A673 (cell line): Measurements from ENCODE around the gene TMEM61. TPM values are rescaled to one million over a fixed set of nuclear protein-coding genes. Genes with fewer than 3 reads are reported as not detected.
A peak's percentile ranks its signal among the peaks of the same experiment; 100 is the strongest.

Experiments
- BruUV-seq: library from RNA; stranded (reverse); fragments of 400-500 nt; replicated peaks from 2 replicates; lab custom pipeline; 2021; lab: Mats Ljungman, UMichigan
- CTCF ChIA-PET: fragments of 300-600 bp; sonication (Branson Sonifier 250); formaldehyde crosslinking; loops from one replicate; lab custom pipeline; 2022; ENCODE audit warnings: antibody characterized with exemption; lab: Charles Lee
- POLR2A ChIA-PET: fragments of 300-600 bp; sonication (Branson Sonifier 250); formaldehyde crosslinking; loops from one replicate; lab custom pipeline; 2022; ENCODE audit warnings: antibody characterized with exemption; ENCODE audit not compliant: low non-redundant PET; lab: Charles Lee
- DNase-seq: peaks from one replicate; pipeline ENCODE4 v3.0.0-alpha.2; 2015; ENCODE audit warnings: low spot score
- H3K27ac ChIP-seq: fragments of 200-600 bp; sonication (generic); 2 replicates; pipeline ENCODE4 v1.5.1; 2016; ENCODE audit warnings: mixed run types, low read depth, mild to moderate bottlenecking, mixed read lengths, antibody characterized with exemption, low read length; ENCODE audit not compliant: poor library complexity, severe bottlenecking
- H3K27me3 ChIP-seq: fragments of 200-600 bp; sonication (generic); replicated peaks from 2 replicates; pipeline ENCODE4 v1.6.1; 2017; ENCODE audit warnings: mixed run types, low read depth, mild to moderate bottlenecking, mixed read lengths, antibody characterized with exemption, low read length; ENCODE audit not compliant: insufficient read depth, poor library complexity
- H3K36me3 ChIP-seq: fragments of 200-600 bp; sonication (generic); 2 replicates; pipeline ENCODE4 v1.6.1; 2016; ENCODE audit warnings: mixed run types, mild to moderate bottlenecking, mixed read lengths, antibody characterized with exemption, low read length; ENCODE audit not compliant: insufficient read depth, poor library complexity, severe bottlenecking
- H3K4me1 ChIP-seq: fragments of 200-600 bp; sonication (generic); 2 replicates; pipeline ENCODE4 v1.6.1; 2017; ENCODE audit warnings: mixed run types, mild to moderate bottlenecking, mixed read lengths, antibody characterized with exemption, low read length; ENCODE audit not compliant: insufficient read depth, poor library complexity, severe bottlenecking
- H3K4me3 ChIP-seq: fragments of 200-600 bp; sonication (generic); 2 replicates; pipeline ENCODE4 v1.5.1; 2016; ENCODE audit warnings: low read depth, mixed run types, mild to moderate bottlenecking, mixed read lengths, low read length; ENCODE audit not compliant: poor library complexity, severe bottlenecking
- H3K9me3 ChIP-seq: fragments of 200-600 bp; sonication (generic); 2 replicates; pipeline ENCODE4 v1.6.1; 2016; ENCODE audit warnings: mixed run types, low read depth, mild to moderate bottlenecking, mixed read lengths, antibody characterized with exemption, low read length; ENCODE audit not compliant: poor library complexity, severe bottlenecking
- CTCF ChIP-seq: fragments of 300-800, 200-600 bp; sonication (generic); conservative IDR thresholded peaks from 2 replicates; pipeline ENCODE4 v1.5.1; 2017; ENCODE audit warnings: low read depth, mild to moderate bottlenecking, antibody characterized with exemption, low read length, moderate library complexity, mixed read lengths
- EZH2 ChIP-seq: fragments of 200-600 bp; sonication (generic); IDR thresholded peaks from 2 replicates; pipeline ENCODE4 v1.6.1; 2017; ENCODE audit warnings: borderline replicate concordance, low read depth, mild to moderate bottlenecking, mixed read lengths, antibody characterized with exemption, low read length; ENCODE audit not compliant: poor library complexity, severe bottlenecking
- intact Hi-C: fragments of 100-400 bp; cut with micrococcal nuclease; formaldehyde crosslinking; loops from one replicate; pipeline ENCODE4 v1.10.0; 2022; ENCODE audit not compliant: unreplicated experiment
- total RNA-seq: library from RNA; stranded (reverse); gene quantifications from 2 replicates; pipeline ENCODE4 v1.2.3, GENCODE V29; 2021

TMEM61 gene
- total RNA-seq, 1 experiment from 2014 or later, result not detected

DNA sequence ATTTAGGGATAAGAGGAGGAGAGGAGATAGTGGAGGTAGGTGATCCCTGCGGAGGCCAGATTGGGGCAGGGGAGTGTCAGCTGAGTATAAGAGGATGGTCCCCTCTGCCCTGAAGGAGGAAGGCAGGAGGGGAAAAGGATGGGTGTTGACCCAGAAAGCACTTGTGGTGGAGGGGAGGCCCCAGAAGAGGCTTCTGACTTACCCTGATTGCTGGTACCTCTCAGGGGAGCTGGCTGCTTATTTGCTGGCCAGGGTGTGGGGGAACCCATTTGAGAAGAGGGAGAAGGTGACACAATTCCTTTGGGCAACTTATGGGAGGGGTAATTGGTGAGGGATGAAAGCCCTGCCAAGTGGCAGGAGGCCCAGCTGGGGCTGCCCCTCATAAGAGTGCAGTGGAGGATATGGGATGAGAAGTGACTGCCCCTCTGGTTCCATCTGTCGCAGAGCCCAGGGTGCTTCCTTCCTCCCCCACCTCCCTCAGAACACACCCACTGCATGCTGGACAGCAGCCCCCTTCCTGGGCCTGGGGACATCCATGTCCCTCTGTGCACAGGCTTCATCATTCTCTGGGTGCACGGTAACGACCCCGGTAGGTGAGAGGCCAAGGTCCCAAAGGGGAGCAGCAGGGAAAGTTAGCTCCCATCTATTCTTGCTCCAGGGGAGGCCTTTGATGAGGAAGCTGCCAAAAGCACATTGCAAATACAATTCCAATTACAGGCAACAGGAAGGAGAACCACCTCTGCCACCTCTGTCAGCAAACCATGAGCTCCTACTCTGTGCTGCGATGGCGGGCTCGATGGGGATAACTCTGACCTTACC, 57.5 kb downstream of the TMEM61 start:
- Histone ChIP-seq H3K27ac (no peak overlapping the region), H3K4me3 (no peak overlapping the region), H3K9me3 (no peaks in the 10 kb centered on the region), H3K27me3 (no peaks in the 10 kb centered on the region), H3K4me1 (peaks cover 19% of the 10 kb centered on the region), H3K36me3 (no peaks in the 10 kb centered on the region)
- intact Hi-C loops, result no loop called here
- DNase-seq, result no peak
- ChIA-PET CTCF (interaction anchor here (1.5 kb wide), 1 partner anchor 16 kb away, joined by 3 read pairs; no protein-coding TSS in a partner anchor), POLR2A (no interaction called here)
- no peak for TF ChIP-seq CTCF
- TF ChIP-seq EZH2, result no peak
- BruUV-seq, result no TSS peak

DNA sequence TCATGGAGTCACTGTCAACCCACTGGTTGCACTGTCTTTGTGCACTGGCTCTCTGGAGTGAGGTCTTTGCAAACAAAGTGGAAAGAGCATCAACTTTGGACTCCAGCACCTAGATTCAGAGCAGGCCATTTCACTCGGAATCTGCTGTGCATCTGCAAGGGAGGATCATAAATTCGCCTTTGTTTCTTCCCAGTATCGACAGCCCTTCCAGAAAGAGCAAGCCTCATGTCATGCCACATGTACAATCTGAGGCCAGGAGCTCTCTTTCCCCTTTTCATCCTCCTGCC, 58.1 kb downstream of the TMEM61 start:
- Histone ChIP-seq H3K27me3 (no peaks in the 10 kb centered on the region), H3K4me1 (peaks cover 19% of the 10 kb centered on the region), H3K4me3 (no peak overlapping the region), H3K9me3 (no peaks in the 10 kb centered on the region), H3K27ac (no peak overlapping the region), H3K36me3 (peaks cover 4% of the 10 kb centered on the region)
- ChIA-PET POLR2A (no interaction called here), CTCF (interaction anchor here (1.5 kb wide), 1 partner anchor 17 kb away, joined by 3 read pairs; no protein-coding TSS in a partner anchor)
- DNase-seq, result no peak
- intact Hi-C loops, result no loop called here
- no TSS peak for BruUV-seq
- TF ChIP-seq EZH2, result no peak

GRCh38 chr1:55038974-55039341, 58.5 kb downstream of the TMEM61 start:
- BruUV-seq, result no TSS peak
- Histone ChIP-seq H3K4me3 (peak overlapping the region; percentile 83), H3K27ac (peak overlapping the region; percentile 62), H3K36me3 (peaks cover 9% of the 10 kb centered on the region), H3K4me1 (peaks cover 19% of the 10 kb centered on the region), H3K27me3 (no peaks in the 10 kb centered on the region), H3K9me3 (no peaks in the 10 kb centered on the region)
- intact Hi-C loops, result no loop called here
- no peak for TF ChIP-seq CTCF
- TF ChIP-seq EZH2, result no peak
- ChIA-PET CTCF (interaction anchor here (1.5 kb wide), 1 partner anchor 17 kb away, joined by 3 read pairs; no protein-coding TSS in a partner anchor), POLR2A (no interaction called here)
- DNase-seq, result no peak
